DND-41 (cell line): ENCODE results near the gene P2RY11.

ENCODE experiments used
- ATAC-seq: fragments of 200-7000 bp; cut with Tn5 transposase; 3 replicates; pipeline ENCODE4 v1.9.1; 2021; ENCODE audit warnings: low read depth; ENCODE audit not compliant: insufficient read depth
- DNase-seq: peaks from one replicate; pipeline ENCODE4 v3.0.0-alpha.2; 2020
- H2AFZ ChIP-seq: 2 replicates; pipeline ENCODE4 v1.6.0; 2012; ENCODE audit warnings: low read depth, low read length
- H3K27ac ChIP-seq: 2 replicates; pipeline ENCODE4 v1.5.1; 2012; ENCODE audit warnings: low read length, inconsistent platforms
- H3K27me3 ChIP-seq: fragments of 200-600 bp; sonication (generic); 2 replicates; pipeline ENCODE4 v1.6.0; 2012; ENCODE audit warnings: low read length, mild to moderate bottlenecking, inconsistent platforms; ENCODE audit not compliant: insufficient read depth, poor library complexity
- H3K36me3 ChIP-seq: 2 replicates; pipeline ENCODE4 v1.5.1; 2012; ENCODE audit warnings: low read length, inconsistent platforms; ENCODE audit not compliant: insufficient read depth
- H3K4me1 ChIP-seq: 2 replicates; pipeline ENCODE4 v1.5.1; 2012; ENCODE audit warnings: mild to moderate bottlenecking, low read length; ENCODE audit not compliant: insufficient read depth
- H3K4me2 ChIP-seq: 2 replicates; pipeline ENCODE4 v1.6.0; 2012; ENCODE audit warnings: mild to moderate bottlenecking, moderate library complexity, low read length, inconsistent platforms; ENCODE audit not compliant: insufficient read depth
- H3K4me3 ChIP-seq, 2 experiments: fragments of 200-600 bp in 1 of 2; shearing (Covaris generic) in 1 of 2; 2 replicates each; pipeline ENCODE4 v1.5.1; 2012 to 2016; ENCODE audit warnings: inconsistent platforms in 2 of 2, low read length in 2 of 2, mild to moderate bottlenecking in 2 of 2, low read depth in 1 of 2, moderate library complexity in 1 of 2
- H3K79me2 ChIP-seq: 2 replicates; pipeline ENCODE4 v1.6.0; 2012; ENCODE audit warnings: low read length, inconsistent platforms; ENCODE audit not compliant: insufficient read depth
- H3K9ac ChIP-seq: 2 replicates; pipeline ENCODE4 v1.6.0; 2012; ENCODE audit warnings: low read depth, mild to moderate bottlenecking, inconsistent platforms, low read length, moderate library complexity
- H3K9me3 ChIP-seq: 2 replicates; pipeline ENCODE4 v1.5.1; 2012; ENCODE audit warnings: low read length, moderate library complexity, mild to moderate bottlenecking, inconsistent platforms; ENCODE audit not compliant: insufficient read depth, severe bottlenecking
- H4K20me1 ChIP-seq: 2 replicates; pipeline ENCODE4 v1.6.0; 2012; ENCODE audit warnings: low read length; ENCODE audit not compliant: insufficient read depth
- EZH2 ChIP-seq: IDR thresholded peaks from 3 replicates; pipeline ENCODE4 v1.6.1; 2012; ENCODE audit warnings: borderline replicate concordance, low read depth, mild to moderate bottlenecking, moderate library complexity, low read length, inconsistent platforms; ENCODE audit not compliant: severe bottlenecking
- TF ChIP-seq, protein P1 (sequence below): IDR thresholded peaks from 2 replicates; pipeline ENCODE4 v1.5.1; 2012; ENCODE audit warnings: borderline replicate concordance, low read length, moderate library complexity, mild to moderate bottlenecking; ENCODE audit not compliant: poor library complexity, severe bottlenecking; ENCODE audit errors: extremely low read depth

Gene P2RY11

DNA sequence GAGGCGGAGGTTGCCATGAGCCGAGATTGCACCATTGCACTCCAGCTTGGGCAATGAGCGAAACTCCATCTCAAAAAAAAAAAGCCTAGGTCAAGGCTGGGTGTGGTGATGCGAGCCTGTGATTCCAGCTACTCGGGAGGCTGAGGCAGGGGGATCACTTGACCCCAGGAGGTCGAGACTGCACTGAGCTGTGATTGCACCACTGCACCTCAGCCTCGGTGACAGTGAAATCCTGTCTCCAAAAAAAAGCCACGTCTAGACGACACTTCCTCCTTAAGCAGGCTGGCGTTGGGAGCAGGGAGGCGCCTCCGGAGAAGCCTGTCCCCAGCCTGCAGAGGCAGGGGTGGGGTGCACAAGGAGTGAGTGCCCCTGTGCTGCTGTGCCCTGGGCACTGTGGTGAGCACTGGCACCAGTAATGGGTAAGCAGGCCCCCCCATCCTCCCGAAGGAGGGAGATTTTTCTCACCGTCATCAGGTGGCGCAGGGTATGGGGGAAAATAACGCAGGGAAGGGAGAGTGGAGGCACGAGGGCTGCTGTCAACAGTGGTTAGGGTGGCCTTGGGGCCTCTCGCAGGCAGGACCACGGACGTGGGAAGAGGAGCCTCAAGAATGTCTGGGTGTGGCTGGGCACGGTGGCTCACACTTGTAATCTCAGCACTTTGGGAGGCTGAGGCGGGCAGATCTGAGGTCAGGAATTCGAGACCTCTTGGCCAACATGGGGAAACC, 706 bp downstream of the P2RY11 start:
- Histone ChIP-seq H3K4me3 (no peak overlapping the region), H3K4me2 (no peak overlapping the region), H3K4me1 (peaks cover 15% of the 10 kb centered on the region), H2AFZ (no peak overlapping the region), H3K9ac (no peak overlapping the region), H3K9me3 (no peaks in the 10 kb centered on the region), H3K27ac (no peak overlapping the region), H4K20me1 (peaks cover 92% of the 10 kb centered on the region), H3K27me3 (no peaks in the 10 kb centered on the region), H3K79me2 (peaks cover 26% of the 10 kb centered on the region), H3K36me3 (peaks cover 84% of the 10 kb centered on the region)
- DNase-seq (no peak), ATAC-seq (no peak)
- TF ChIP-seq EZH2: no peak
- TF ChIP-seq, protein P1, sequence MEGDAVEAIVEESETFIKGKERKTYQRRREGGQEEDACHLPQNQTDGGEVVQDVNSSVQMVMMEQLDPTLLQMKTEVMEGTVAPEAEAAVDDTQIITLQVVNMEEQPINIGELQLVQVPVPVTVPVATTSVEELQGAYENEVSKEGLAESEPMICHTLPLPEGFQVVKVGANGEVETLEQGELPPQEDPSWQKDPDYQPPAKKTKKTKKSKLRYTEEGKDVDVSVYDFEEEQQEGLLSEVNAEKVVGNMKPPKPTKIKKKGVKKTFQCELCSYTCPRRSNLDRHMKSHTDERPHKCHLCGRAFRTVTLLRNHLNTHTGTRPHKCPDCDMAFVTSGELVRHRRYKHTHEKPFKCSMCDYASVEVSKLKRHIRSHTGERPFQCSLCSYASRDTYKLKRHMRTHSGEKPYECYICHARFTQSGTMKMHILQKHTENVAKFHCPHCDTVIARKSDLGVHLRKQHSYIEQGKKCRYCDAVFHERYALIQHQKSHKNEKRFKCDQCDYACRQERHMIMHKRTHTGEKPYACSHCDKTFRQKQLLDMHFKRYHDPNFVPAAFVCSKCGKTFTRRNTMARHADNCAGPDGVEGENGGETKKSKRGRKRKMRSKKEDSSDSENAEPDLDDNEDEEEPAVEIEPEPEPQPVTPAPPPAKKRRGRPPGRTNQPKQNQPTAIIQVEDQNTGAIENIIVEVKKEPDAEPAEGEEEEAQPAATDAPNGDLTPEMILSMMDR: no peak

DNA sequence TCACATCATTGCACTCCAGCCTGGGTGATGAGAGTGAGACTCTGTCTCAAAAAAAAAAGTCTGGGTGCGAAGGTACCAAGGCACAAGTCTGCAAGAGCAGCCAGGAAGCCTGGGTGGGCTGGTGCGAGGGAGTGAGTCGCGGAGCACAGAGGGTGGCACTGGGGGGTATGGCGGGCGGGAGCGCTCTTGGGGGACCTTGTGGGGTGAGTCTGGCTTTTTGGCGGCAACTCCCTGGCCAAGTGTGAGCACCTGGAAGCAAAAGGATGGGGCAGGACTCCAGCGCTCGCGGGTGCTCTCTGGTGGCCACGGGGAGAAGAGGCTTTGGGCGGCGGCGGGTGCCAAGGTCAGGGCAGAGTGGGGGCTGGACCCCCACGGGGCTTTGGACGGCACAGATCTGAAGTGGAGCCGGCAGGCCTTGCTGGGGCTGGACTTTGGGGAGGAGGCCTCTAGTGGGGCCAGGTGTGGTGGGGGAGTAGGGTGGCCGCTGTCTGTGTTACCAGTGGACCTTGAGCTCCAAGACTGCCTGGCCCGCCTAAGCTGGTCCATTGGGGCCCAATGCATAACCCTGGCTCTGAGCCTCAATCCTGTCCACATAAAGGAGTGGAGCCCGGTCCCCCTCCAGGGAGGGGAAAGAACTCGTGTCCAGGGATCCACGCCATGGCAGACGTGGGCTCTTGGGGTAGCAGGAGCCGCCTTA, 1.6 kb downstream of the P2RY11 start:
- Histone ChIP-seq H3K36me3 (peaks cover 84% of the 10 kb centered on the region), H3K4me3 (no peak overlapping the region), H3K9me3 (no peaks in the 10 kb centered on the region), H3K27me3 (no peaks in the 10 kb centered on the region), H3K27ac (no peak overlapping the region; the same call in 1 of the 2 replicates), H2AFZ (no peak overlapping the region), H4K20me1 (peaks cover 90% of the 10 kb centered on the region), H3K9ac (no peak overlapping the region), H3K79me2 (peaks cover 26% of the 10 kb centered on the region), H3K4me1 (peaks cover 10% of the 10 kb centered on the region), H3K4me2 (no peak overlapping the region)
- DNase-seq (peak; percentile 67), ATAC-seq (peak; percentile 53)
- no peak for TF ChIP-seq EZH2
- TF ChIP-seq, protein P1: peak; percentile 59

DNA sequence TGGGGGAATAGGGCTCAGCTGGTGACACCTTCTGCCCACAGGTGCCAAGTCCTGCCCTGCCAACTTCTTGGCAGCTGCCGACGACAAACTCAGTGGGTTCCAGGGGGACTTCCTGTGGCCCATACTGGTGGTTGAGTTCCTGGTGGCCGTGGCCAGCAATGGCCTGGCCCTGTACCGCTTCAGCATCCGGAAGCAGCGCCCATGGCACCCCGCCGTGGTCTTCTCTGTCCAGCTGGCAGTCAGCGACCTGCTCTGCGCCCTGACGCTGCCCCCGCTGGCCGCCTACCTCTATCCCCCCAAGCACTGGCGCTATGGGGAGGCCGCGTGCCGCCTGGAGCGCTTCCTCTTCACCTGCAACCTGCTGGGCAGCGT, 2.1 kb downstream of the P2RY11 start:
- H2AFZ ChIP-seq: no peak overlapping the region
- H3K4me3 ChIP-seq: no peak overlapping the region
- no peaks in the 10 kb centered on the region for H3K9me3 ChIP-seq
- H3K4me2 ChIP-seq: no peak overlapping the region
- peaks cover 87% of the 10 kb centered on the region for H4K20me1 ChIP-seq
- no peak overlapping the region; the same call in 1 of the 2 replicates for H3K27ac ChIP-seq
- peaks cover 26% of the 10 kb centered on the region for H3K79me2 ChIP-seq
- H3K9ac ChIP-seq: no peak overlapping the region
- DNase-seq: no peak
- H3K36me3 ChIP-seq: peaks cover 83% of the 10 kb centered on the region
- peak; percentile 7 for ATAC-seq
- peaks cover 11% of the 10 kb centered on the region for H3K4me1 ChIP-seq
- H3K27me3 ChIP-seq: no peaks in the 10 kb centered on the region
- TF ChIP-seq EZH2: no peak
- TF ChIP-seq, protein P1: no peak
